Loucy (cell line): ENCODE results near the gene DNAJC24.

ENCODE experiments used
- EZH2phosphoT487 ChIP-seq: fragments of 200-600 bp; IDR thresholded peaks from 2 replicates; pipeline ENCODE4 v1.6.1; 2018; ENCODE audit warnings: antibody characterized with exemption, mild to moderate bottlenecking, moderate library complexity, borderline replicate concordance
- TF ChIP-seq, protein P1 (sequence below): fragments of 200-600 bp; sonication (generic); conservative IDR thresholded peaks from 2 replicates; pipeline ENCODE4 v1.5.1; 2014; ENCODE audit warnings: mild to moderate bottlenecking, antibody characterized with exemption, low read length

GRCh38 chr11:31450841-31451240 is 81.2 kb downstream of the DNAJC24 start:
- TF ChIP-seq, protein P1, sequence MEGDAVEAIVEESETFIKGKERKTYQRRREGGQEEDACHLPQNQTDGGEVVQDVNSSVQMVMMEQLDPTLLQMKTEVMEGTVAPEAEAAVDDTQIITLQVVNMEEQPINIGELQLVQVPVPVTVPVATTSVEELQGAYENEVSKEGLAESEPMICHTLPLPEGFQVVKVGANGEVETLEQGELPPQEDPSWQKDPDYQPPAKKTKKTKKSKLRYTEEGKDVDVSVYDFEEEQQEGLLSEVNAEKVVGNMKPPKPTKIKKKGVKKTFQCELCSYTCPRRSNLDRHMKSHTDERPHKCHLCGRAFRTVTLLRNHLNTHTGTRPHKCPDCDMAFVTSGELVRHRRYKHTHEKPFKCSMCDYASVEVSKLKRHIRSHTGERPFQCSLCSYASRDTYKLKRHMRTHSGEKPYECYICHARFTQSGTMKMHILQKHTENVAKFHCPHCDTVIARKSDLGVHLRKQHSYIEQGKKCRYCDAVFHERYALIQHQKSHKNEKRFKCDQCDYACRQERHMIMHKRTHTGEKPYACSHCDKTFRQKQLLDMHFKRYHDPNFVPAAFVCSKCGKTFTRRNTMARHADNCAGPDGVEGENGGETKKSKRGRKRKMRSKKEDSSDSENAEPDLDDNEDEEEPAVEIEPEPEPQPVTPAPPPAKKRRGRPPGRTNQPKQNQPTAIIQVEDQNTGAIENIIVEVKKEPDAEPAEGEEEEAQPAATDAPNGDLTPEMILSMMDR, result no peak
- no peak for TF ChIP-seq EZH2phosphoT487
